NOMO-1 (cell line): ENCODE results near the gene MRM2.

Source experiments
- DNase-seq, 2 experiments: peaks; one replicate each; lab custom pipeline; 2025; ENCODE audit not compliant: unreplicated experiment in 2 of 2; lab: John Stamatoyannopoulos, UW

Gene MRM2

GRCh38 chr7:2193575-2194305, 48.3 kb downstream of the MRM2 start:
- no peak for DNase-seq

DNA sequence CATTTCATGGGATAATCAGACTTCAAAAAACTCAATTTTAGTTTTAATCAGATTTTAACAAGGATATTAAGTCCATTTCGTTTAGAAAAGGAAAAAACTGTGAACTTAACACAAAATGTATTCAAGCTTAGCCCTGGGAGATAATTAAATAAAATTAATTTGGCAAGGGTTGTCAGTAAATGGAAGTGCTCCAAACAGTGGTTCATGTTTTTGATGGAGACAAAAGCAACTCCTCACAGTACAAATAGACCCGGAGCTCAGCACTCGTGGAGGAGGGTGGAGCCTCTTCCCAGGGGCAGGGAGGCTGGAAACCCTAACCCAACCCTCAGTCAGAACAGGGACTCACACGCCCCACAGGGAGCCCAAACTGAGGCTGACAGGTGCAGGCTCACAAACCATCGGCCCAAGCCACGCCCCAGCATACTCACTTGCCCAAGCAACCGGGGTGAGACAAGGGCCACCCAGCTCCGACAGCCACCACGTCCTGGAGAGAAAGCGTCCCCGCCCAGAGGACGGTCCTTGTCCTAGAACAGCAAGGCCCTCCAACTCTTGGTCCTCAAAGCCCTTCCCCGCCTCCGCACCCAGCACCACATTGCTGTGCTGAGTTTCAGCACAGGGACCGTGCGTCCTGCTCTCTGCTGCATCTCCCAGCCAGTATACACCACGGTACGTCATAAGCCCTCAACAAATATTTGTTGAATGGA, 49.0 kb downstream of the MRM2 start:
- DNase-seq: no peak

- DNase-seq: no peak
These were observed 51.0 kb downstream of the MRM2 start for GRCh38 chr7:2191016-2191415.

GRCh38 chr7:2190531-2190930, 51.5 kb downstream of the MRM2 start:
- DNase-seq: no peak

DNA sequence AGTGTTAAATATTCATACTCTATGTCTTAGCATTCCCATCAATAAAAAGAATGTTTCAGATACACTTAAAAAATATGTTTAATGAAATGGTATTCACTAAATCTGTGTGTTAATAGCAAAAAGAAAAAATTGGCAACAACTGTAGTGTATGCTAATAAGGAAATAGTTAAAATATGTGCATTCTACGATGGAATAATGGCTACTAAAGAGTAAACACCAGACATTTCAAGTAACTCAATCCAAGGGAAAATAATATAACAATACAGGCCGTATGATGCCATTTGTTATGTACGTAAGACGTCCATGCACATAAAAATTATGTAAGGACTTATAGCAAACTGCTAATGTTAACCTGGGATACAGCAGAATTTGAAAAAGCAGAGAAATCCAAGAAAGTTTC, 55.8 kb downstream of the MRM2 start:
- DNase-seq: no peak

GRCh38 chr7:2185715-2186114, 56.3 kb downstream of the MRM2 start:
- no peak for DNase-seq
